HCT116 (cell line): ENCODE measurements around the gene NTSR2. TPM values are rescaled to one million over a fixed set of nuclear protein-coding genes. Genes with fewer than 3 reads are reported as not detected.

Experiments
- ATAC-seq: fragments of 200-7000 bp; cut with Tn5 transposase; 2 replicates; pipeline ENCODE4 v1.9.1; 2020; ENCODE audit warnings: mild to moderate bottlenecking, moderate library complexity
- BruUV-seq: library from RNA; stranded (reverse); fragments of 400-500 nt; replicated peaks from 2 replicates; lab custom pipeline; 2021; lab: Mats Ljungman, UMichigan
- CTCF ChIA-PET: fragments of 300-600 bp; sonication (Branson Sonifier 250); formaldehyde crosslinking; loops from one replicate; lab custom pipeline; 2021; ENCODE audit warnings: antibody characterized with exemption; lab: Charles Lee
- POLR2A ChIA-PET: fragments of 300-600, 350-600 bp; sonication (Branson Sonifier 250); formaldehyde crosslinking; loops from one replicate; lab custom pipeline; 2021; ENCODE audit warnings: antibody characterized with exemption; lab: Charles Lee
- RAD21 ChIA-PET, 2 experiments: fragments of 300-600 bp; sonication (Branson Sonifier 250); formaldehyde crosslinking; loops; one replicate each; lab custom pipeline; 2023; ENCODE audit warnings: low total read pairs in 2 of 2; ENCODE audit not compliant: uncharacterized antibody in 2 of 2, unreplicated experiment in 2 of 2, low non-redundant PET in 1 of 2; lab: Charles Lee
- DNase-seq: peaks from one replicate; pipeline ENCODE4 v3.0.0-alpha.2; 2010; ENCODE audit warnings: low read depth, low spot score
- H2AFZ ChIP-seq: fragments of 200-600 bp; shearing (Covaris generic), sonication (generic); 2 replicates; pipeline ENCODE4 v1.6.1; 2017; ENCODE audit warnings: low read depth, mixed run types, mixed read lengths, antibody characterized with exemption, low read length; ENCODE audit not compliant: poor library complexity, severe bottlenecking
- H3K27ac ChIP-seq: 2 replicates; pipeline ENCODE4 v1.5.1; 2012; ENCODE audit warnings: low read depth, low read length
- H3K27me3 ChIP-seq: fragments of 200-600 bp; sonication (generic); 2 replicates; pipeline ENCODE4 v1.6.1; 2016; ENCODE audit warnings: mixed run types, low read length, mixed read lengths; ENCODE audit not compliant: insufficient read depth
- H3K36me3 ChIP-seq, 2 experiments: fragments of 200-500 bp in 1 of 2; fragments of 200-600 bp in 1 of 2; sonication (Bioruptor generic) in 1 of 2; sonication (generic) in 1 of 2; 2 replicates each; pipeline versions ENCODE4 v1.5.1 to v1.6.1; 2014 to 2016; ENCODE audit warnings: low read length in 2 of 2, inconsistent platforms in 1 of 2, mixed read lengths in 1 of 2, mixed run types in 1 of 2; ENCODE audit not compliant: insufficient read depth in 2 of 2, control insufficient read depth in 1 of 2
- H3K4me1 ChIP-seq, 2 experiments: fragments of 200-600 bp in 1 of 2; sonication (generic) in 1 of 2; 2 replicates each; pipeline versions ENCODE4 v1.5.1 to v1.6.1; 2012 to 2017; ENCODE audit warnings: low read length in 2 of 2, inconsistent platforms in 1 of 2, mild to moderate bottlenecking in 1 of 2, mixed read lengths in 1 of 2, mixed run types in 1 of 2, moderate library complexity in 1 of 2; ENCODE audit not compliant: insufficient read depth in 2 of 2, control insufficient read depth in 1 of 2
- H3K4me2 ChIP-seq: fragments of 200-600 bp; sonication (generic); 2 replicates; pipeline ENCODE4 v1.6.1; 2017; ENCODE audit warnings: mixed run types, low read length, mixed read lengths
- H3K4me3 ChIP-seq, 2 experiments: fragments of 200-600 bp in 1 of 2; sonication (generic) in 1 of 2; replicated peaks in 1 of 2; 2 replicates each; pipeline ENCODE4 v1.5.1; 2011 to 2016; ENCODE audit warnings: low read length in 2 of 2, control low read depth in 1 of 2, low read depth in 1 of 2, mild to moderate bottlenecking in 1 of 2, mixed read lengths in 1 of 2, mixed run types in 1 of 2
- H3K79me2 ChIP-seq: fragments of 200-600 bp; sonication (generic); 2 replicates; pipeline ENCODE4 v1.6.1; 2017; ENCODE audit warnings: mild to moderate bottlenecking, mixed run types, low read length, moderate library complexity, mixed read lengths; ENCODE audit not compliant: insufficient read depth
- H3K9ac ChIP-seq: fragments of 200-600 bp; sonication (generic); 2 replicates; pipeline ENCODE4 v1.6.1; 2016; ENCODE audit warnings: low read length, mixed read lengths
- H3K9me2 ChIP-seq: fragments of 200-600 bp; sonication (generic), shearing (Covaris generic); 2 replicates; pipeline ENCODE4 v1.6.1; 2017; ENCODE audit warnings: mixed run types, mild to moderate bottlenecking, moderate library complexity; ENCODE audit not compliant: insufficient read depth
- H3K9me3 ChIP-seq, 2 experiments: fragments of 200-500 bp in 1 of 2; fragments of 200-600 bp in 1 of 2; sonication (Bioruptor generic) in 1 of 2; sonication (generic) in 1 of 2; 2 replicates each; pipeline ENCODE4 v1.6.1; 2014 to 2017; ENCODE audit warnings: low read length in 2 of 2, mixed read lengths in 2 of 2, inconsistent platforms in 1 of 2, low read depth in 1 of 2, mild to moderate bottlenecking in 1 of 2, mixed run types in 1 of 2, moderate library complexity in 1 of 2; ENCODE audit not compliant: control insufficient read depth in 1 of 2, insufficient read depth in 1 of 2
- H4K20me1 ChIP-seq: fragments of 200-600 bp; sonication (generic), shearing (Covaris generic); 2 replicates; pipeline ENCODE4 v1.6.1; 2017; ENCODE audit warnings: mixed run types, mild to moderate bottlenecking, moderate library complexity; ENCODE audit not compliant: insufficient read depth
- CEBPB ChIP-seq: IDR thresholded peaks from 2 replicates; pipeline ENCODE4 v1.6.1; 2012; ENCODE audit warnings: low read depth
- EZH2 ChIP-seq: fragments of 200-600 bp; sonication (generic); IDR thresholded peaks from 2 replicates; pipeline ENCODE4 v1.6.1; 2017; ENCODE audit warnings: antibody characterized with exemption, mixed run types
- EZH2phosphoT487 ChIP-seq: fragments of 200-600 bp; IDR thresholded peaks from 2 replicates; pipeline ENCODE4 v1.6.1; 2018; ENCODE audit warnings: antibody characterized with exemption, borderline replicate concordance
- POLR2AphosphoS5 ChIP-seq: IDR thresholded peaks from 2 replicates; pipeline ENCODE4 v1.6.1; 2011; ENCODE audit warnings: mild to moderate bottlenecking, low read depth, low read length, moderate library complexity
- RAD21 ChIP-seq: IDR thresholded peaks from 2 replicates; pipeline ENCODE4 v1.6.1; 2012; ENCODE audit warnings: low read depth, mild to moderate bottlenecking
- SIN3A ChIP-seq: IDR thresholded peaks from 2 replicates; pipeline ENCODE4 v1.6.1; 2012; ENCODE audit warnings: low read depth
- TCF7L2 ChIP-seq: IDR thresholded peaks from 2 replicates; pipeline ENCODE4 v1.7.0; 2011; ENCODE audit warnings: borderline replicate concordance, inconsistent platforms; ENCODE audit not compliant: insufficient read depth, insufficient read length; ENCODE audit errors: extremely low read depth
- ZNF274 ChIP-seq: fragments of 200-500 bp; sonication (Bioruptor generic); IDR thresholded peaks from 2 replicates; pipeline ENCODE4 v1.6.1; 2014; ENCODE audit warnings: mild to moderate bottlenecking, low read depth, low read length, inconsistent platforms
- intact Hi-C: fragments of 100-400 bp; cut with micrococcal nuclease; formaldehyde crosslinking; loops from 2 replicates; pipeline ENCODE4 v1.10.0; 2022
- total RNA-seq: library from RNA; stranded (reverse); gene quantifications from one replicate; pipeline ENCODE4 v1.2.1, GENCODE V29; 2021; ENCODE audit not compliant: unreplicated experiment
- TF ChIP-seq, protein P1 (sequence below): IDR thresholded peaks from 2 replicates; pipeline ENCODE4 v1.6.1; 2011; ENCODE audit warnings: mild to moderate bottlenecking, low read length, moderate library complexity; ENCODE audit not compliant: insufficient replicate concordance; ENCODE audit errors: extremely low read depth
- TF ChIP-seq, protein P2 (sequence below): IDR thresholded peaks from 2 replicates; pipeline ENCODE4 v1.6.1; 2012
- TF ChIP-seq, protein P3 (sequence below): IDR thresholded peaks from 2 replicates; pipeline ENCODE4 v1.6.1; 2012; ENCODE audit warnings: low read depth

NTSR2 gene
- total RNA-seq, 1 experiment from 2014 or later = not detected

DNA sequence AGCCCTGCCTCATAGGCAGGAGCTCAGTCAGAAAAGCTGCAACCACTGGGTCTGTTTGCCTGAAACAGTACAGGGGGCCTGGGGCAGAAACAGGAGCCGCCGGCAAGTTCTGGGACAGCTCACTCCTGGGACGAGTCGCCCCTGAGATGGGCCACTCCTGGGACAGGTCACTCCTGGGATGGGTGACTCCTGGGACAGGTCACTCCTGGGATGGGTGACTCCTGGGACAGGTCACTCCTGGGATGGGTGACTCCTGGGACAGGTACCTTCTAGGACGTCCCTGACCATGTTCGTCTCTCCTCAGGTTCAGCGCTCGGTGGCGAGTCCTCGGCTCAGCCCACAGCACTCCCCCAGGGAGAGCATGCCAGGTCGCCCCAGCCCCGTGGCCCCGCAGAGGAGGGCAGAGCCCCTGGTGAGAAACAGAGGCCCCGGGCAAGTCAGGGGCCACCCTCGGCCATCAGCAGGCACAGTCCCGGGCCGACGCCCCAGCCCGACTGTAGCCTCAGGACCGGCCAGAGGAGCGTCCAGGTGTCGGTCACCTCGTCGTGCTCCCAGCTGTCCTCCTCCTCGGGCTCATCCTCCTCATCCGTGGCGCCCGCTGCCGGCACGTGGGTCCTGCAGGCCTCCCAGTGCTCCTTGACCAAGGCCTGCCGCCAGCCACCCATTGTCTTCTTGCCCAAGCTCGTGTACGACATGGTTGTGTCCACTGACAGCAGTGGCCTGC, 51.8 kb downstream of the NTSR2 start:
- H3K4me3 ChIP-seq = no peak overlapping the region
- H3K36me3 ChIP-seq = no peaks in the 10 kb centered on the region
- intact Hi-C loops = no loop called here
- H4K20me1 ChIP-seq = no peaks in the 10 kb centered on the region
- POLR2A ChIA-PET = no interaction called here
- ATAC-seq (no peak), DNase-seq (no peak)
- H3K27me3 ChIP-seq = no peaks in the 10 kb centered on the region
- no peak overlapping the region for H2AFZ ChIP-seq
- BruUV-seq = no TSS peak
- RAD21 ChIA-PET = no interaction called here
- no peak overlapping the region for H3K27ac ChIP-seq
- H3K79me2 ChIP-seq = no peaks in the 10 kb centered on the region
- no peak overlapping the region for H3K4me2 ChIP-seq
- H3K9me3 ChIP-seq = no peaks in the 10 kb centered on the region
- CTCF ChIA-PET = no interaction called here
- TF ChIP-seq RAD21 (no peak), EZH2 (no peak), SIN3A (no peak)
- TF ChIP-seq, protein P1, sequence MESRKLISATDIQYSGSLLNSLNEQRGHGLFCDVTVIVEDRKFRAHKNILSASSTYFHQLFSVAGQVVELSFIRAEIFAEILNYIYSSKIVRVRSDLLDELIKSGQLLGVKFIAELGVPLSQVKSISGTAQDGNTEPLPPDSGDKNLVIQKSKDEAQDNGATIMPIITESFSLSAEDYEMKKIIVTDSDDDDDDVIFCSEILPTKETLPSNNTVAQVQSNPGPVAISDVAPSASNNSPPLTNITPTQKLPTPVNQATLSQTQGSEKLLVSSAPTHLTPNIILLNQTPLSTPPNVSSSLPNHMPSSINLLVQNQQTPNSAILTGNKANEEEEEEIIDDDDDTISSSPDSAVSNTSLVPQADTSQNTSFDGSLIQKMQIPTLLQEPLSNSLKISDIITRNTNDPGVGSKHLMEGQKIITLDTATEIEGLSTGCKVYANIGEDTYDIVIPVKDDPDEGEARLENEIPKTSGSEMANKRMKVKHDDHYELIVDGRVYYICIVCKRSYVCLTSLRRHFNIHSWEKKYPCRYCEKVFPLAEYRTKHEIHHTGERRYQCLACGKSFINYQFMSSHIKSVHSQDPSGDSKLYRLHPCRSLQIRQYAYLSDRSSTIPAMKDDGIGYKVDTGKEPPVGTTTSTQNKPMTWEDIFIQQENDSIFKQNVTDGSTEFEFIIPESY = no peak
- H3K9me2 ChIP-seq = no peaks in the 10 kb centered on the region
- H3K9ac ChIP-seq = no peak overlapping the region
- no peaks in the 10 kb centered on the region for H3K4me1 ChIP-seq

DNA sequence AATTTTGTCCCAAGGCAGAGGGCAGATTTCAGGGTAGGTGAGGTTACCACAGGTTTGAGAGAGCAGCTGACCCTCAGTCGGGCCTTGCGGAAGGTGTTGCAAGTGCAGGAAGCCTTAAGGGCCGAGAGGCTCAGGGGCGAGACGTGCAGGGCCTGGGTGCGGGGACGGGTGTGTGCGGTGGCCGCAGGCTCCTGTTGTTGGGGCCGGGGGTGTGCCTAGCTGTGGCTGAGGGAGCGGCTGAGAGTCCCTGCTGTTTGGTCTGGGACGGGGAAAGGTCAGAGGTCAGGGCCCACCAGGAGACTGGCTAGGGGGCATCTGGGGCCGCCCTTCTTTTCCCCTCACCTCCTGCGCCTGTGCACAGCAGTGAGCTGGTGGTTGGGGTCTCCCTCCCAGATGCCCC, 52.5 kb downstream of the NTSR2 start:
- H3K27ac ChIP-seq = no peak overlapping the region
- no peaks in the 10 kb centered on the region for H3K4me1 ChIP-seq
- H3K27me3 ChIP-seq = no peaks in the 10 kb centered on the region
- no peak for DNase-seq
- RAD21 ChIA-PET = no interaction called here
- no peak overlapping the region for H3K4me3 ChIP-seq
- H2AFZ ChIP-seq = no peak overlapping the region
- H3K36me3 ChIP-seq = no peaks in the 10 kb centered on the region
- H3K9ac ChIP-seq = no peak overlapping the region
- intact Hi-C loops = no loop called here
- TF ChIP-seq, protein P1 = no peak
- no peak for TF ChIP-seq TCF7L2
- TF ChIP-seq, protein P2, sequence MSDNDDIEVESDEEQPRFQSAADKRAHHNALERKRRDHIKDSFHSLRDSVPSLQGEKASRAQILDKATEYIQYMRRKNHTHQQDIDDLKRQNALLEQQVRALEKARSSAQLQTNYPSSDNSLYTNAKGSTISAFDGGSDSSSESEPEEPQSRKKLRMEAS = no peak
- no peak for TF ChIP-seq EZH2phosphoT487
- no peak for TF ChIP-seq POLR2AphosphoS5
- no peak for TF ChIP-seq ZNF274
- TF ChIP-seq, protein P3, sequence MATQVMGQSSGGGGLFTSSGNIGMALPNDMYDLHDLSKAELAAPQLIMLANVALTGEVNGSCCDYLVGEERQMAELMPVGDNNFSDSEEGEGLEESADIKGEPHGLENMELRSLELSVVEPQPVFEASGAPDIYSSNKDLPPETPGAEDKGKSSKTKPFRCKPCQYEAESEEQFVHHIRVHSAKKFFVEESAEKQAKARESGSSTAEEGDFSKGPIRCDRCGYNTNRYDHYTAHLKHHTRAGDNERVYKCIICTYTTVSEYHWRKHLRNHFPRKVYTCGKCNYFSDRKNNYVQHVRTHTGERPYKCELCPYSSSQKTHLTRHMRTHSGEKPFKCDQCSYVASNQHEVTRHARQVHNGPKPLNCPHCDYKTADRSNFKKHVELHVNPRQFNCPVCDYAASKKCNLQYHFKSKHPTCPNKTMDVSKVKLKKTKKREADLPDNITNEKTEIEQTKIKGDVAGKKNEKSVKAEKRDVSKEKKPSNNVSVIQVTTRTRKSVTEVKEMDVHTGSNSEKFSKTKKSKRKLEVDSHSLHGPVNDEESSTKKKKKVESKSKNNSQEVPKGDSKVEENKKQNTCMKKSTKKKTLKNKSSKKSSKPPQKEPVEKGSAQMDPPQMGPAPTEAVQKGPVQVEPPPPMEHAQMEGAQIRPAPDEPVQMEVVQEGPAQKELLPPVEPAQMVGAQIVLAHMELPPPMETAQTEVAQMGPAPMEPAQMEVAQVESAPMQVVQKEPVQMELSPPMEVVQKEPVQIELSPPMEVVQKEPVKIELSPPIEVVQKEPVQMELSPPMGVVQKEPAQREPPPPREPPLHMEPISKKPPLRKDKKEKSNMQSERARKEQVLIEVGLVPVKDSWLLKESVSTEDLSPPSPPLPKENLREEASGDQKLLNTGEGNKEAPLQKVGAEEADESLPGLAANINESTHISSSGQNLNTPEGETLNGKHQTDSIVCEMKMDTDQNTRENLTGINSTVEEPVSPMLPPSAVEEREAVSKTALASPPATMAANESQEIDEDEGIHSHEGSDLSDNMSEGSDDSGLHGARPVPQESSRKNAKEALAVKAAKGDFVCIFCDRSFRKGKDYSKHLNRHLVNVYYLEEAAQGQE = no peak
- no peak for TF ChIP-seq CEBPB
- TF ChIP-seq, all 23 proteins: peak for 0
- Histone ChIP-seq H3K9me2 (no peaks in the 10 kb centered on the region), H3K9me3 (no peaks in the 10 kb centered on the region), H3K79me2 (no peaks in the 10 kb centered on the region), H4K20me1 (no peaks in the 10 kb centered on the region), H3K4me2 (no peak overlapping the region)
- ATAC-seq = no peak
- CTCF ChIA-PET = no interaction called here
- no TSS peak for BruUV-seq
- POLR2A ChIA-PET = no interaction called here
